ENCODE data around the gene PTPRK.

GRCh38 chr6:127972815-127973214 lies 547.6 kb downstream of the PTPRK start:
- no peak for TF ChIP-seq ZFP36 (IDR thresholded peaks at IDR 0.05; ENCODE audit: low read depth, low read length, partially characterized antibody)
- TF ChIP-seq DIDO1 (tag; IDR thresholded peaks at IDR 0.05; ENCODE audit: low read depth) = no peak
- TF ChIP-seq EHMT2 (IDR thresholded peaks at IDR 0.05) = no peak
- no peak for TF ChIP-seq XRCC5 (IDR thresholded peaks at IDR 0.05; ENCODE audit: low read depth, low read length)
- TF ChIP-seq PHB2 (IDR thresholded peaks at IDR 0.05; ENCODE audit: low read depth) = no peak
- TF ChIP-seq EZH2 (IDR thresholded peaks at IDR 0.05; ENCODE audit: borderline replicate concordance, low read depth, low read length) = no peak
- TF ChIP-seq ZNF384 (IDR thresholded peaks at IDR 0.05; ENCODE audit: low read depth, low read length) = no peak
- TF ChIP-seq CTCF (IDR thresholded peaks at IDR 0.05 in 2 of 3, conservative IDR thresholded peaks at IDR 0.05 in 1 of 3; ENCODE audit: insufficient read depth in 2 of 3, low read depth in 1 of 3, low read length in 3 of 3) = no peak
- TF ChIP-seq ZNF507 (tag; conservative IDR thresholded peaks at IDR 0.05) = no peak
- no peak for TF ChIP-seq JUNB (CRISPR knock-in tag; conservative IDR thresholded peaks at IDR 0.05)
- TF ChIP-seq ZC3H11A (IDR thresholded peaks at IDR 0.05; ENCODE audit: low read depth, low read length) = no peak

Measured in K562 (cell line).